ENCODE data around the gene CHD1L.
"Not testable (repeated sequence)": the region's sequence is repeated elsewhere in the genome, so short reads cannot be mapped to it uniquely, and the experiment has no call there.

Gene CHD1L

DNA sequence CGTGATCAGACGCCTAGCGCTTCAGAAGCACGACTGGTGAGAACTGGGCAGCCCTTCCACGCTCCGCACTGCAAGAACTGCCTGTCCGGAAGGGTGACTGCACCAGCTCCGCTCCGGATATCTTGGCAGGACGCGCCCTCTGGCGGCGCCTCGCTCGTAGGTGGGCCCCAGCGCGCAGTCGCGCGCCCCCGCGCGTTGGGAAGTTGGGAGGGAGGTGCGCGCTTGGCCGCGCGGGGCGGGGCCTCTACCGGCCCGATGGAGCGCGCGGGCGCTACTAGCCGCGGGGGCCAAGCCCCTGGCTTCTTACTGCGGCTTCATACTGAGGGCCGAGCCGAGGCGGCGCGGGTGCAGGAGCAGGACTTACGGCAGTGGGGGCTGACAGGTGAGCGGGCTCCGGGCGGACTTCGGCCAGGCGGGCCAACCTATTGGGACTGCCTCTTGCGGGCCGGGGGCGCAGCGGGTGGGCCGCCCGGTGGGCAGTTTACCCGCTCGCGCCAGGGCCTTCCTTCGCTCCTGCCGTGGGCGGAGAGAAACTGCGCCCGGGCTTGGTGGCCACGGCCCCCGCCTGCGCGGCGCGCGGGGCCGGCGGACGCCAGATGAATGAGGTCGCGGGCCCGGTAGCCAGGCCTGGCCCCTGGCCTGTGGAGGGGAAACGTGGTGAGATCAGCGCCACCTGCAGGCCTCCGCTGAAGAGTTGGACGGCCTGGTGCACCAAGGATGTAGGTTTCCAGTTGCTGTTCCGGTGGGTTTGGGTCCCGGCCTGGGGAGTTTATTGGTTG, at the start of gene CHD1L:
CHD1L (plus strand) TSS at position 236 of the 779 bp plus-strand sequence; CDS start at position 256, 20 bp downstream.
- peak; percentile 92 for DNase-seq

GRCh38 chr1:147197324-147197723, 45.2 kb upstream of the CHD1L start:
- DNase-seq = not testable (repeated sequence)

DNA sequence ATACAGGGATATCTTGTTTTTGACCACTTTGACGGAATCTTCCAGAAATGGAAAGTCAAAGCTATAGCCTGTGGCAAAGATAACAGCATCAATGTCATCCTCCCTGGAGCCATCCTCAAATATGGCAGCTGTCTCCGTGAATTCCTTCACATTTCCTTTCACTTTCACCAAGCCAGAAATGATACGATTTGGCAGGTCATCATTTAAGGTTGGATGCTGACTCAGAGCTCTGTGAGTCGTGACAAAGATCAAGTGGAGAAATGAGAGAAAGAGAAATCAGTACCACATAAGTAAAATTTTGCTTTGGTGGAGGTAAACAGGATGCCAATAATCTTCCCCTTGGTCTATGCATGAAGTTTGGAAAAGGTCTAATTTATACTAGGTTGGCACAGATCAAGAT, 41.2 kb upstream of the CHD1L start:
- no peak for DNase-seq

GRCh38 chr1:147201786-147202185, 40.7 kb upstream of the CHD1L start:
- DNase-seq = no peak

- no peak for DNase-seq
Measured at GRCh38 chr1:147202576-147202975, 39.9 kb upstream of the CHD1L start.

- no peak for DNase-seq
Measured at GRCh38 chr1:147204080-147204479, 38.4 kb upstream of the CHD1L start.

- DNase-seq = no peak
Measured at GRCh38 chr1:147207192-147207591, 35.3 kb upstream of the CHD1L start.

GRCh38 chr1:147208619-147209018, 33.9 kb upstream of the CHD1L start:
- DNase-seq = no peak

DNA sequence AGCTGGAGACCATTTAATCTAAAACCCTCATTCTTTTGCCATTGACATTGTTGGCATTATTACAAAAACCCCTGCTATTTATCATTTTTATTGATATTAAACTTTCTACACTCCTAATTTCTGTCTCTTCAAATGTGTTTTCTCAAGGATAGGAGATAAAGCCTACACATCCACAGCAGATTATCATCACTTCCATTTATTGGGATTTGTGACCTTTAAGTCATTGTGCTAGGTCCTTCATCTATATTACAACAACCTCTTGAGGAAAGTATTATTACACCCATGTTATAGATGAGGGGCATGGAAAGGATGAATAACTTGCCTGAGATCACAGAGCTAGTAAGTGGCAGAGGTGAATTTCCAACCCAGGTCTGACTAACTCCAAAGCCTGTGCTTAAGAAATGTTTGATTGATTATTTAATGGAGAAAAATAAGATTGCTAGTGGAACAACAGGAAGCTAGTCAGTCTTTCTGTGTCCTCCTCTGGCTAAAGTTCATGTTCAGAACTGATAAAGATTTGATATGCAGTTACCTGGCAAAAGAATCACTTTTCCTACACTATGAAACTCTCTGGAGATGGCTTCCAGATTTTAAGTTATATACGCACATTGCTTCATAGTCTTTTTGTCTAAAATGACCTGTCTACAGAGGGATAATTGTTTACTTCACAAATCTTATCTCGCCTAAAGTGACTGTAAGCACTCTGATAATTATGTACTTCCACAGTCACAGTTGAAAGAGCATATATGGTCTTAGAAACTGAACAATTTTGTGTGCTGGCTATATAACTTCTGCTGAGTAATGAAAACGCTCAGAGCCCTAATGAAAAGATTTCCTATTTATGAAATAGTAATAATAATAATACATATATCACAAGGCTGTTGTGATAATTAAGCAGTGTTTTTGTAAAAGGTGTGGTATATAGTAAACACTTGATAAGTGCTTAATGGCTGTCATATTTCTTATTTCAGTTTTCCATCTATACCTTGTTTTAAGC, 32.4 kb upstream of the CHD1L start:
- DNase-seq = no peak

GRCh38 chr1:147210987-147211386, 31.5 kb upstream of the CHD1L start:
- DNase-seq = no peak

GRCh38 chr1:147211577-147211976, 30.9 kb upstream of the CHD1L start:
- DNase-seq = no peak

- no peak for DNase-seq
Measured at GRCh38 chr1:147213271-147213670, 29.2 kb upstream of the CHD1L start.

DNA sequence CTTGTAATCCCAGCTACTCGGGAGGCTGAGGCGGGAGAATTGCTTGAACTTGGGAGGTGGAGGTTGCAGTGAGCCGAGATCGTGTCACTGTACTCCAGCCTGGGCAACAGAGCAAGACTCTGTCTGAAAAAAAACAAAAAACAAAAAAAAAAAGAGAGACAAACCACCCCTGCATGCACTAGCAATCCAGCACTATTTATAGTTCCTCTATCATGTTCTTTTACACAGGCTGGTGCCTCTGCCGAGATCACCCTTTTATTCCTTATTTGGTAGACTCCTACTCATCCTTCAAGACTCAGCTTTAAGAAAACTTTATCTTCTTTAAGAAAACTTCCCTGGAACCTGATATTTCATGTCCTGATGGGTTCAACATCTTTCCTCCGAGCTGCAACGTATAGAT, 28.2 kb upstream of the CHD1L start:
- no peak for DNase-seq

GRCh38 chr1:147214842-147215539, 27.5 kb upstream of the CHD1L start:
- DNase-seq = no peak

DNA sequence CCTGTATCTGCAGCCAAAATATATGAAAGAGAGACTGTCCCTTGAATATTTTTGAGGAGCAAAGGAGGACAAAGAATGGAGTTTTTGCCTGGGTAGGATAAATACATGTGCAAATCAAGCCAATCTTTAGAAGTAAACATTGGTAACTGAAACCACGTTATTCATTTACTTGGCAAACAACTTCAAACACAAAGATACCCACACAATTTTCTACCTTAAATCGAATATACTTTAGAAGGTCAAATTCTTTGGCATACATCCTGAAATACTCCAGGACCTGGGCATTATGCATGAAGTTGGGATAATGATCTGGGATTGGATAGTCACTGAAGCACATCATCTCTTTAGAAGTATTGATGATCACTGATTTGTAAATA, 27.0 kb upstream of the CHD1L start:
- no peak for DNase-seq

GRCh38 chr1:147216124-147216523, 26.4 kb upstream of the CHD1L start:
- no peak for DNase-seq

DNA sequence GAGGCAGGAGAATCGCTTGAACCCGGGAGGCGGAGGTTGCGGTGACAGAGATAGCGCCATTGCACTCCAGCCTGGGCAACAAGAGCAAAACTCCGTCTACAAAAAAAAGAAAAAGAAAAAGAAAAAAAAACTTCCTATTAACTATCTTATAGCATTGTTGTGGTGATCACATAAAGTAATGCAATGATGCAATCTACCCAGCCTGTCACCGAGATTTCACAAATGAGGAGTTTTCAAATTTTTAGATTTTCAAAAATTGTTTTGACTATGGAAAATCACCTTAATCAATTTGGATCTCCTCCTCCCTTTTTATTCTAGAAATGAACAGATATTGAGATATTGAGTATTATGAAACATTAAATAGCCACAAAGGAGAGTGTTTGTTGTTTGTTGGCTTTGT, 25.3 kb upstream of the CHD1L start:
- no peak for DNase-seq

DNA sequence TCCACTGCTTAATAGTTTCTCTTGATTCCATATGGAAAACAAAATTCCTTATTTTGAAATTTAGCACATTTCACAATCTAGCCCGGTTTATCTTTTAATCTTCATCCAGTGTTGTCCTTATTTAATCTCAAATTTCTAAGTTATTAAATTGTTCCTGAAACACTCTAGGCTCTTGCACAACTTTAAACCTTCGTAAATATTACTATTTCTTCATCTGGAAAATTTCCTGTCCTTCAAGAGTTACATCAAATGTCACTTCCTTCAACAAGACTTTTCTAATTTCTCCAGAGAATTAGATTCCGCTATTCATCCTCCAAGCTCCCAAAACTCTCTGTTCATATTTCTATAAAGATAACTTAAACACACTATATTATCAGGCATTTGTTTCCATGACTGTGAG, 23.9 kb upstream of the CHD1L start:
- DNase-seq = no peak

DNA sequence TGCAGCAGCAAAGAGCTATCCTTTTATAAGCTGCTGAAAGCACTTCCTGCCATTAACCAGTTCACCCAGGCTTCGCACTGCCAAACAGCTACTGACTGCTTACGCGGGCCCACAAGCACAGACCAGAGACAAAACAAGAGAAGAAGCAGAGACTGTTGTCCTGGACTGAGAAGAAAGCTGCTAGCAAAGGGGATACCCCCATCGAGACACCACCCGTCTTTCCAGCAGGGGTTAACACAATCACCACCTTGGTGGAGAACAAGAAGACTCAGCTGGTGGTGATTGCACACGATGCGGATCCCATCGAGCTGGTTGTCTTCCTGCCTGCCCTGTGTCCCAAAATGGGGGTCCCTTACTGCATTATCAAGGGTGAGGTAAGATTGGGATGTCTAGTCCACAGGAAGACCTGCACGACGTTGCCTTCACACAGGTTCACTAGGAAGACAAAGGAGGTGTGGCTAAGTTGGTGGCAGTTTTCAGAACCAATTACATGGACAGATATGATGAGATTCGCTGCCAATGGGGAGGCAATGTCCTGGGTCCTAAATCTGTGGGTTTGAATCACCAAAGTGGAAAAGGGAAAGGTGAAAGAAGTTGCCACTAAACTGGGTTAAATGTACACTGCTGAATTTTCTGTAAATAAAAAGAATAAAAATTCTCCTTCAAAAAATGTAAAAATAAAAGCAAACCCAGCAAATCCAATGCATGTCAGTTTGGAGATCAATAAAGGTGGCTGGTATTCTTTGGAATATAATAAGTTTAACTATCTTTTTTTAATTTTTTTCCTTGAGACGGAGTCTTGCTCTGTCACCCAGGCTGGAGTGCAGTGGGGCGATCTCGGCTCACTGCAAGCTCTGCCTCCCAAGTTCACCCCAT, 18.5 kb upstream of the CHD1L start:
- no peak for DNase-seq

- no peak for DNase-seq
Measured at GRCh38 chr1:147225193-147225730, 17.2 kb upstream of the CHD1L start, which contains the start of gene FMO5. Gene FMO5 (minus strand): TSS chr1:147225339. CDS start chr1:147225029, 310 bp downstream.

DNA sequence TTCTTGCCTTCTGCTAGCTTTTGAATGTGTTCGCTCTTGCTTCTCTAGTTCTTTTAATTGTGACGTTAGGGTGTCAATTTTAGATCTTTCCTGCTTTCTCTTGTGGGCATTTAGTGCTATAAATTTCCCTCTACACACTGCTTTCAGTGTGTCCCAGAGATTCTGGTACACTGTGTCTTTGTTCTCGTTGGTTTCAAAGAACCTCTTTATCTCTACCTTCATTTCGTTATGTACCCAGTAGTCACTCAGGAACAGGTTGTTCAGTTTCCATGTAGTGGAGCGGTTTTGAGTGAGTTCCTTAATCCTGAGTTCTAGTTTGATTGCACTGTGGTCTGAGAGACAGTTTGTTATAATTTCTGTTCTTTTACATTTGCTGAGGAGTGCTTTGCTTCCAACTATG, 11.5 kb upstream of the CHD1L start:
- DNase-seq = not testable (repeated sequence)

DNA sequence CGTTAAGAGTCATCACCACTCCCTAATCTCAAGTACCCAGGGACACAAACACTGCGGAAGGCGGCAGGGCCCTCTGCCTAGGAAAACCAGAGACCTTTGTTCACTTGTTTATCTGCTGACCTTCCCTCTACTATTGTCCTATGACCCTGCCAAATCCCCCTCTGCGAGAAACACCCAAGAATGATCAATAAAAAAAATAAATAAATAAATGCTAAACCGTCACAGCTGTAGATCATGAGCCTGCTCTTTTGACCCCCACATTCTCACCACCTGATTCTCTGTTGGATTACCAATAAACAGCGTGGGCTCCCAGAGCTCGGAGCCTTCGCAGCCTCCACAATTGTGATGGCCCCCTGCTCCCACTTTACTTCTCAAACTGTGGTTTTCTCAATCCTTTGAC, 8.6 kb upstream of the CHD1L start:
- DNase-seq = not testable (repeated sequence)

All from NCI-H1105 treated with DMSO at 0.1 percent for 48 hours (cell line).